Right lobe of liver (tissue), 4 donors: ENCODE results near the gene NEURL4.

ENCODE experiments used
- CTCF ChIP-seq, 4 donors: fragments of 200-600 bp in 3 of 4; fragments of 450-650 bp in 1 of 4; IDR thresholded peaks; one replicate each; pipeline versions ENCODE4 v1.5.1 to v1.8.0; 2016 to 2022; ENCODE audit warnings: antibody characterized with exemption in 4 of 4, mild to moderate bottlenecking in 2 of 4
- POLR2A ChIP-seq: fragments of 450-650 bp; IDR thresholded peaks from one replicate; pipeline ENCODE4 v1.6.1; 2017; ENCODE audit warnings: antibody characterized with exemption, mild to moderate bottlenecking
- donor health status: DM: no; HTN: no; CAD: no.
- donor health status: DM: no; HTN: no; CAD: no.
- donor health status: DM: no; HTN: yes; CAD: no.

- TF ChIP-seq CTCF (IDR thresholded peaks at IDR 0.05): no peak
- no peak for TF ChIP-seq POLR2A
Measured at GRCh38 chr17:7354262-7354843, 25.2 kb upstream of the NEURL4 start.
